ENCODE data around the gene FAF2. TPM values are rescaled to one million over a fixed set of nuclear protein-coding genes. Genes with fewer than 3 reads are reported as not detected.

The FAF2 gene
- total RNA-seq, 1 experiment from 2014 or later = 59.7 TPM

DNA sequence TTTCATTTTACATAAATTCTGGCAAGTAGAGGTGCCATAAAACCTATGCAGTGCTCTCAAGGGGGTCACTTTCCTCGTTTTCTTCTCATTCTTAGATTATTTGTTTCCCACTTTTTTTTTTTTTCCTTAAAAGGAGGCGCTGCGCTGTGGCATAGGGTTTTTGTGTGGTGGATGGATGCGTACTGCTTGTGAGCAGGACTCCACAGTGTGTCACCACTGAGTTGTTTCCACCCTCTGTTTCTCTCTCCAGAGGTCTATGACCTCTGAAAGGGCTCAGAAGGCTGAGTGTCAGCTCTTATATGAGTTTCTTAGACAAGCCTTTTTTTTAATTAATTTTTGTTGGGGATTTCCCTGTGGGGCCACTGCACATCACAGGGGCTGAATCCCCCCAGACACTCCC lies 18.2 kb upstream of the FAF2 start:
- no peak for TF ChIP-seq EZH2 (IDR thresholded peaks at IDR 0.05; ENCODE audit: low read depth)
- TF ChIP-seq, protein P1, sequence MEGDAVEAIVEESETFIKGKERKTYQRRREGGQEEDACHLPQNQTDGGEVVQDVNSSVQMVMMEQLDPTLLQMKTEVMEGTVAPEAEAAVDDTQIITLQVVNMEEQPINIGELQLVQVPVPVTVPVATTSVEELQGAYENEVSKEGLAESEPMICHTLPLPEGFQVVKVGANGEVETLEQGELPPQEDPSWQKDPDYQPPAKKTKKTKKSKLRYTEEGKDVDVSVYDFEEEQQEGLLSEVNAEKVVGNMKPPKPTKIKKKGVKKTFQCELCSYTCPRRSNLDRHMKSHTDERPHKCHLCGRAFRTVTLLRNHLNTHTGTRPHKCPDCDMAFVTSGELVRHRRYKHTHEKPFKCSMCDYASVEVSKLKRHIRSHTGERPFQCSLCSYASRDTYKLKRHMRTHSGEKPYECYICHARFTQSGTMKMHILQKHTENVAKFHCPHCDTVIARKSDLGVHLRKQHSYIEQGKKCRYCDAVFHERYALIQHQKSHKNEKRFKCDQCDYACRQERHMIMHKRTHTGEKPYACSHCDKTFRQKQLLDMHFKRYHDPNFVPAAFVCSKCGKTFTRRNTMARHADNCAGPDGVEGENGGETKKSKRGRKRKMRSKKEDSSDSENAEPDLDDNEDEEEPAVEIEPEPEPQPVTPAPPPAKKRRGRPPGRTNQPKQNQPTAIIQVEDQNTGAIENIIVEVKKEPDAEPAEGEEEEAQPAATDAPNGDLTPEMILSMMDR (conservative IDR thresholded peaks at IDR 0.05) = no peak
- peaks cover 21% of the 10 kb centered on the region for H3F3A ChIP-seq (ENCODE audit: insufficient read depth, low read depth)
- no peak overlapping the region for H3K27ac ChIP-seq
- ChIA-PET CTCF (interaction anchor here (0.6 kb wide), 1 partner anchor 18 kb away, joined by 3 read pairs; no protein-coding TSS in a partner anchor), POLR2A (ENCODE audit: unreplicated experiment) (interaction anchor here (0.6 kb wide), 1 partner anchor 64 kb away, joined by 6 read pairs; no protein-coding TSS in a partner anchor)
- H3K9me3 ChIP-seq (ENCODE audit: insufficient read depth, low read depth) = peaks cover 10% of the 10 kb centered on the region
- no peaks in the 10 kb centered on the region for H4K20me1 ChIP-seq (ENCODE audit: insufficient read depth)
- no TSS peak for BruUV-seq (replicated peaks)
- no peak overlapping the region for H3K4me2 ChIP-seq
- no peaks in the 10 kb centered on the region for H3K27me3 ChIP-seq (ENCODE audit: insufficient read depth, low read depth)
- DNase-seq = peak in 1 of 2 experiments; percentile 26
- no peaks in the 10 kb centered on the region for H3K36me3 ChIP-seq (ENCODE audit: low read depth)
- no peak overlapping the region for H3K4me3 ChIP-seq
- H3K79me2 ChIP-seq (ENCODE audit: low read depth) = no peaks in the 10 kb centered on the region
- H3K9me2 ChIP-seq (ENCODE audit: insufficient read depth) = no peaks in the 10 kb centered on the region
- H2AFZ ChIP-seq = no peak overlapping the region
- H3K4me1 ChIP-seq (replicated peaks; ENCODE audit: insufficient read depth) = peaks cover 35% of the 10 kb centered on the region
- intact Hi-C loops (cut with micrococcal nuclease; ENCODE audit: unreplicated experiment) = no loop called here

GRCh38 chr5:176432707-176433106 lies 15.5 kb upstream of the FAF2 start:
- H2AFZ ChIP-seq = no peak overlapping the region
- intact Hi-C loops (cut with micrococcal nuclease; ENCODE audit: unreplicated experiment) = no loop called here
- peaks cover 31% of the 10 kb centered on the region for H3K4me1 ChIP-seq (replicated peaks; ENCODE audit: insufficient read depth)
- H4K20me1 ChIP-seq (ENCODE audit: insufficient read depth) = no peaks in the 10 kb centered on the region
- H3K27me3 ChIP-seq (ENCODE audit: insufficient read depth, low read depth) = no peaks in the 10 kb centered on the region
- H3K27ac ChIP-seq = no peak overlapping the region
- H3K9me2 ChIP-seq (ENCODE audit: insufficient read depth) = no peaks in the 10 kb centered on the region
- H3F3A ChIP-seq (ENCODE audit: insufficient read depth, low read depth) = peaks cover 20% of the 10 kb centered on the region
- no peak overlapping the region for H3K4me3 ChIP-seq
- TF ChIP-seq EZH2 (IDR thresholded peaks at IDR 0.05; ENCODE audit: low read depth) = no peak
- TF ChIP-seq, protein P1 (conservative IDR thresholded peaks at IDR 0.05) = no peak
- no peaks in the 10 kb centered on the region for H3K36me3 ChIP-seq (ENCODE audit: low read depth)
- no TSS peak for BruUV-seq (replicated peaks)
- H3K79me2 ChIP-seq (ENCODE audit: low read depth) = no peaks in the 10 kb centered on the region
- POLR2A ChIA-PET (ENCODE audit: unreplicated experiment) = no interaction called here
- CTCF ChIA-PET = no interaction called here
- H3K9me3 ChIP-seq (ENCODE audit: insufficient read depth, low read depth) = no peaks in the 10 kb centered on the region
- no peak for DNase-seq
- no peak overlapping the region for H3K4me2 ChIP-seq

GRCh38 chr5:176436656-176437055 lies 11.5 kb upstream of the FAF2 start:
- no peaks in the 10 kb centered on the region for H3K9me2 ChIP-seq (ENCODE audit: insufficient read depth)
- peaks cover 39% of the 10 kb centered on the region for H3F3A ChIP-seq (ENCODE audit: insufficient read depth, low read depth)
- intact Hi-C loops (cut with micrococcal nuclease; ENCODE audit: unreplicated experiment) = no loop called here
- H3K4me2 ChIP-seq = peak overlapping the region; percentile 43
- ChIA-PET POLR2A (ENCODE audit: unreplicated experiment) (no interaction called here), CTCF (no interaction called here)
- H3K79me2 ChIP-seq (ENCODE audit: low read depth) = no peaks in the 10 kb centered on the region
- TF ChIP-seq, protein P1 (conservative IDR thresholded peaks at IDR 0.05) = no peak
- TF ChIP-seq EZH2 (IDR thresholded peaks at IDR 0.05; ENCODE audit: low read depth) = no peak
- H3K27ac ChIP-seq = peak overlapping the region; percentile 56
- no peaks in the 10 kb centered on the region for H3K36me3 ChIP-seq (ENCODE audit: low read depth)
- BruUV-seq (replicated peaks) = no TSS peak
- no peaks in the 10 kb centered on the region for H3K9me3 ChIP-seq (ENCODE audit: insufficient read depth, low read depth)
- peak in 1 of 2 experiments; percentile 57 for DNase-seq
- no peaks in the 10 kb centered on the region for H4K20me1 ChIP-seq (ENCODE audit: insufficient read depth)
- H2AFZ ChIP-seq = no peak overlapping the region
- peaks cover 48% of the 10 kb centered on the region for H3K4me1 ChIP-seq (replicated peaks; ENCODE audit: insufficient read depth)
- H3K27me3 ChIP-seq (ENCODE audit: insufficient read depth, low read depth) = no peaks in the 10 kb centered on the region
- peak overlapping the region; percentile 6; the same call in 1 of the 2 replicates for H3K4me3 ChIP-seq
